ACHN (cell line): ENCODE measurements around the gene CAMK2A.

ENCODE experiments used
- DNase-seq: peaks from one replicate; pipeline ENCODE4 v3.0.0-alpha.2; 2015
- in situ Hi-C: cut with HindIII; loops from 2 replicates; pipeline ENCODE4 v1.10.0; 2017; ENCODE audit warnings: low sequenced_read_pairs, low pct_ligation_motif_present, low pct_unique_long_range_greater_than_20kb

CAMK2A gene

DNA sequence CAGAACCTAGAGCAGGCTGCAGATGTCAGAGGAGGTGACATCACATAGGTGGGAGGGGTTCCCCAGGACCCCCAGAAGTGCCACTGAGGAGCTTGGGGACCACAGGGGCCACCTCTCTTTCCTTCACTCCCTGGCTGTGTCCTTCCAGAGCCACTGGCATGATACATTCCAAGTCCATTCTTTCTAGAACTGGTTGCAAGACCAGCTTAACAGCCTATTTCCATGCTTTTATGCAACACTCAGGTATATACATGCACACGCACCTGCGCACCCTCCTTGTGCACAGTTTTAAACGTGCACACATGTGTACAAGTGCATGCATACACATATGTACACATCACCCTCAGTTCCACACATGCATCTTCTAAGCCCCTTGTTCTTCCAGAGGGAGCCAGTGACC, 60.0 kb downstream of the CAMK2A start:
- no peak for DNase-seq
- in situ Hi-C loops, result no loop called here

DNA sequence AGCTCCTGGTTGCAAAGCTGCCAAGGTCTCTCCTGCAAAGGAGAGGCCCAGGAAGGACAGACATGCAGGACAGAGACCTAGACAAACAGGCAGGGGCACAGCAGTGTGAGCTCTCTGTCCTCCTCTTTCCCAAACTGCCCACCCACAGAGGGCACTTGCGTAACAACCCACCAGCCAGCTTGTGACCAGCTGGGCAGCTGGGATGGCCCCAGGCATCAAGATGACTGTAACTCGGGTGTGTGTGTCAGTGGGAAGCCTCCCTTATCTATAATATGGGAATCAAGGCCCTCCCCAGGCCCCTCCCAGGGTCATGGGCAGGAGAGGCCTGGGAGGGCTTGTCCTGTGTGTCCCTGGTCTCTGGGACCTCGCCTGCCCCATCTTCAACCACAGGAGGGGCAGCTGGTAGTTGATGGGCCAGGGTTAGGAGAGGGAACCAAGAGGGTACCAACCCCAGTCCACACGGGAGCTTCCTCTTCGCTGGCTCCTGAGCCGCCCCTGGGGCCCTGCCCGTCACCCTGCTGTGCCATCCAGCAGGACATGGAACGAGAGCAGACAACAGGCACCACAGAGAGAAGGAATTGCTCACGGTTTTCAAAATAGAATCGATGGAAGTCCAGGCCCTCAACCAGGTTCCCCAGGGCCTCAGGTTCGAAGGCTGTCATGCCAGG, 61.8 kb downstream of the CAMK2A start:
- in situ Hi-C loops, result no loop called here
- no peak for DNase-seq

DNA sequence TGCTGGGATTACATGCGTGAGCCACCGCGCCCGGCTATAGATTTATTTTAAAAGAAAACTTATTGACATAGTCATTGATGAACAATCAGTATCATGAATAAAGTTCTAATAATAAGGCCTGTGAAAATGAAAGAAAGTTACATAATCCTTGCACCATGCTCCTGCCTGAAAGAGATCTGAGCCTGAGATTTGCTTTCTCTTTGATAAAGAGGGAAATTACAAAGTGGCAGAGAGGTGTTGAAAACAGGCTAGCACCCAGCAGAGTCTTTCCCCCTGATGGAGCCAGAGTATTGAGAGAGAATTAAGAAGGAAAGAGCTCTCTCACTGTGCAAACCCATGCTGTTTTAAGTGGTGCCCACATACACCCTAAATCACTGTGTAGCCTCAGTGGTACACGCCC, 62.5 kb downstream of the CAMK2A start:
- in situ Hi-C loops, result no loop called here

DNA sequence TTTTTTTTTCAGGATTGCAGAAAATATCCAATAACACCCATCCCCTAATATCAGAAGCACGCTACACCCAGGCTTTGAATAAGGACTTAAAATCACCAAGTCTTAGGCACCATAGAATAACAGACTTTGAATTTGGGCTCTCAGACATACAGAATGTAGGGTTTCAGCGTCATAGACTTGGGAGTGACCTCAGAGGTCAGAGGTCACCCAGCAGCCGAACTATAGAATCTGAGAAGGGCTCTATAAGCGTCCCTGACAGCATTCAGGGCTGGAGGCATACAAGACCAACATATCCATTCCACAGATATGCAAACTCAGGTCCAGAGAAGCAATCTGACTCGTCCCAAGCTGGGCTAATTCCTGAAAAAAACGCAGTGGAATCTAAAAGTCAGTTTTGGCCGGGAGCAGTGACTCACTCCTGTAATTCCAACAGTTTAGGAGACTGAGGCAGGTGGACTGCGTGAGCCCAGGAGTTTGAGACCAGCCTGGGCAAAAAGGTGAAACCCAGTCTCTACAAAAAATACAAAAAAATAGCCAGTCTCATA, 65.0 kb downstream of the CAMK2A start:
- in situ Hi-C loops, result no loop called here
- no peak for DNase-seq

More for the DNA sequence above, 62.5 kb downstream of the CAMK2A start:
- no peak for DNase-seq

DNA sequence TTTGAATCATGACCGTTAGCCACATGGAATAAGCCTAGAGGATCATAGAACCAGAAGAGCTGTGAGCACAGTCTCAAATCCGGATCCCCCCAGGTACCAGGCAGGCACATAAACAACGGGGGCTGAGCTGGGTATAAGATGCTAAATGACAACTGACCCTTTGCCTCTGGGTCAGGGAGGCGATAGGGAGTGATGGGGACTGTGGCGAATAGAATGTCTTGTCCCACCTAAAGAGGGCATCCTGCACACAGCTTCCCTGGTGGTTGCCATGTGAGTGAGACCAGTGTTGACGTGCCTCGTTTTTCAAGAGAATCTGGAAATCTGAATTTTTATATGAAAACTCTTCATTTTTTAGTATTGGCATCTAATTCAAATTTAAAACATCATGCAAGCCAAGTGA, 66.1 kb downstream of the CAMK2A start:
- in situ Hi-C loops, result no loop called here
- no peak for DNase-seq

DNA sequence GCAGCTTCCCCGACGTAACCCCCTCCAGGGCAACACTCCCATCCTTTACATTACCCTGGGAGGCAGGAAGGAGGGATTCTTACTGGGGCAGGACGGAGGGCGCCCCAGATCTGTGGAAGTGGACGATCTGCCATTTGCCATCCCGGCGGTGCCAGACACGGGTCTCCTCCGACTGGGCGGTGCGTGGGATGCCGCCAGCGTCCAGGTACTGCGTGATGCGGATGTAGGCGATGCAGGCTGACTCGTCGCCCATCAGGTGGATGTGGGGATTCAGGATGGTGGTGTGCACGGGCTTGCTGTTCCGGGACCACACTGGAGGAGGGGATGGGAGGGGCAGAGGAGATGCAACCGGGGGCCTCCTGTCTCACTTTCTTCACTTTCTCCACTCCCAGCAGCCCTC, 66.7 kb downstream of the CAMK2A start:
- in situ Hi-C loops, result no loop called here
- DNase-seq, result no peak

DNA sequence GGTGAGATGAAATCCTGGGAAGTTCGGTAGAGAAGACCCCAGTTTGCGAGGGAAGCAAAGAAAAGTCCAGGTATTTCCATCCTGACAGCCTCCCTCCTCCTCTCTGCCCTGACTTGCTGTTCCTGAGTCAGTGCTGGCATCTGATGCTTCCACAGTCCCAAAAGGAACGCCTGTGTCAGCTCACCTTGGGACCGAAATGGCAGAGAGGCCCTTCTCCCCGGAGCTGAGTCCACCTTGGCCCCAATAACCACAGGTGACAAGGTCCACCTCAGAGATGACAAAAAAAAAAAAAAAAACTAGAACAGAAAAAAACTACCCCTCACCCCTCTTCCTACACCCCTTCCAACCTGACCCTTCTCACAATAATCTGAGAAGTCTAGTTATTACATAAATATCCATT, 68.1 kb downstream of the CAMK2A start:
- in situ Hi-C loops, result no loop called here
- no peak for DNase-seq

DNA sequence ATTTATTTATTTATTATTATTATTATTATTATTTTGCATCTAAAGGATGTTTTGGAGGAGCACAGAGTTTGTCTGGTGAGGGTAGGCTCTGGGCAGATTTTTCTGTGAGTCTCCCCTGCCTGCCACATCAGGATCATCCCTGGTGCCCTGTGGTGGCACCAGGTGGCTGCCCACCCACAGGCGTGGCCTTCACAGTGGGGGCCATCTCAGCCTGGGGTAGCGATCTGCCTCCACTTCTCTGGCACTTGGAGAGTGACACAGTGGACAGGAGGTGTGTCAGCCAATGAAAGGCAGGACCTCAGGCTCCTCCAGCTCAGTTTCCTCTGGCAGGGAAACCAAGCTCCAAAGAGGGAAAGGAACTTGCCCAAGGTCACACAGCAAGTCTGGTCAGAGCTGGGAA, 69.7 kb downstream of the CAMK2A start:
- in situ Hi-C loops, result no loop called here
- DNase-seq, result no peak

DNA sequence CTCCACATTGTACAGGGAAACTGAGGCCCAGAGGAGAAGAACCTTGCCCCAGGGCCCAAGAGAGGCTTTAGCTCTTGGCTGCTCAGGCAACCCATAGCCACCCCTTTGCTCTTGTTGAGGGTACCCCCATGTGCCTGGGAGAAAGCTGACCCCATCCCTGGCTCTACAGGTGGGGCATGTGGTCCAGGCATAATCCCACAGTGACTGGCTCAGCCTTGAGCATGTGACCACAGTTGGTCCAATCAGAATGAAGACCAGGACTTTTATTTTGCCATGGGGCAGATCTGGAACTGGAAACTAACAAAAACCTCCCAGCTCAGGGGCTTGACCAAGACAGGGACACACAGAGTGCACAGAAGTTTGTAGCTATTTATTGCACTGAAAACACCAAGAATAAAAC, 70.4 kb downstream of the CAMK2A start:
- in situ Hi-C loops, result no loop called here
- no peak for DNase-seq

DNA sequence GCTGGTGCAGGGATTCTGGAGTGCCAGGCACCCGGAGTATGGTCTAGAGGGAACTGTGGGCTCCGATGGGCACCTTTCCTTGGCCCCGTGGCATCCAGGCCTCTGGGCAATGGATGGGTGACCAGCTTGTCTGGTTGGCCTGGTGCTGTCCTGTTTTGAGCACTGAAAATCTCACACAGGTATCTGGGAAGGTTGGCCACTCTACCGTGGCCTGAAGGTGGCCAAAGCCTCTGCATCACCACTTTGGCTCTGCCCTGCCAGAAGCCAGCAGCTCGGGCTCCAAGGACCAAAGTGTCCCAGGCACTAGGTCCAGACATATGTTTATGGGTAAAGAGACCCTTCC, 70.9 kb downstream of the CAMK2A start:
- in situ Hi-C loops, result no loop called here
- no peak for DNase-seq

DNA sequence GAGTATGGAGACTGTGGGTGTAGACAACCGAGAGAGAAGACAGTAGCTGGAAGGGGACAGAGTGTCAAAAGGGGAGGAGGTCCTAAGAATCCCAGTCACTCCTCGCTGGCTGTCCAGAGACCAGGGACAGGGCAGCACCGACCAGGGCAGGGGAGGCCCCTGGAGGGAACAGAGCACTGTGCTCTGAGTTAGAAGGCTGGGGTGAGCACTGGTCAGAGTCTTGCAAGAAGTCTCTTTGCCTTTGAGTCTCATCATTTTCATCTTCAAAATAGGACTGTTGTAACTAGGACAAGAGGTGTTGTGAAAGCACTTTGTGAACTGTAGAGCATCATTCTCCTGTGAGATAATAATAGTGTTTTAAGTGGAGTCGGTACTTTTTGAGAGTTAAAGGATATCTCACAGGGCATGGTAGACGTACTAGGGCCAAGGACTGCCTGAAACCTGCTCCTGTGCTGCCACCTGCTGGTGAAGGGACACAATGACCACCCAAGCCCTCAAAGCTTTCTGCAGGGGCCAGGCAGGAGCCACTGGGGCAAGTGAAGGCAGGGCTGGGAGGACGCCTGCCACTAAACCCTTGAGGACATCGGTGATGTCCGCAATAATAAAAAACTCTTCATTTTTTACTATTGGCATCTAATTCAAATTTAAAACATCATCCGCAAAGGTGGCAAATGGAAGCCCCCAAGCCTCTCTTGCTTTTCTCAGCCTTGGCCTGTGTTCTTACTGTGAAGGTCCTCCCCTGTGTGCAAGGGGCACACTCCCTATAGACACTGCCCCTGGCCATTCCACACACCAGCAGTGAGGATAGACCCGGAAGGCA, 71.5 kb downstream of the CAMK2A start:
- DNase-seq, result peak; percentile 70
- in situ Hi-C loops, result no loop called here

DNA sequence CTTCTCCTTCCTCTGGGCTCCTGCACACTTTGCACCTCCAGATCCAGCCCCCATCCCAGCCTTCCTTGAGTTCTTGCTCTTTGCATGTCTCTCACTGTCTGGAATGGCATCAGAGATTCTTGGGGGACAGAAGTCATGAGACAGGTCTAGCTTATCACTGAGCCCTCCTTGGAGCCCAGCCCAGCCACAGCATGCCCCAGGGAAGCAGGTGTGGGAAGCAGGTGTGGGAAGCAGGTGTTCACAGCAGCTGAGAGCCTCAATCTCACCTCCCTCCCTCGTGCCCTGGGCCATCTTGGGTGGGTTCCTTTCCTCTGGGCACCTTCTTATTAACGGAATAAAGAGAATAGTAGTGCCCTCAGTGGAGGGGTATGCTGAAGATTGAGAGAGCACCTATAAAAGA, 72.5 kb downstream of the CAMK2A start:
- DNase-seq, result no peak
- in situ Hi-C loops, result no loop called here

DNA sequence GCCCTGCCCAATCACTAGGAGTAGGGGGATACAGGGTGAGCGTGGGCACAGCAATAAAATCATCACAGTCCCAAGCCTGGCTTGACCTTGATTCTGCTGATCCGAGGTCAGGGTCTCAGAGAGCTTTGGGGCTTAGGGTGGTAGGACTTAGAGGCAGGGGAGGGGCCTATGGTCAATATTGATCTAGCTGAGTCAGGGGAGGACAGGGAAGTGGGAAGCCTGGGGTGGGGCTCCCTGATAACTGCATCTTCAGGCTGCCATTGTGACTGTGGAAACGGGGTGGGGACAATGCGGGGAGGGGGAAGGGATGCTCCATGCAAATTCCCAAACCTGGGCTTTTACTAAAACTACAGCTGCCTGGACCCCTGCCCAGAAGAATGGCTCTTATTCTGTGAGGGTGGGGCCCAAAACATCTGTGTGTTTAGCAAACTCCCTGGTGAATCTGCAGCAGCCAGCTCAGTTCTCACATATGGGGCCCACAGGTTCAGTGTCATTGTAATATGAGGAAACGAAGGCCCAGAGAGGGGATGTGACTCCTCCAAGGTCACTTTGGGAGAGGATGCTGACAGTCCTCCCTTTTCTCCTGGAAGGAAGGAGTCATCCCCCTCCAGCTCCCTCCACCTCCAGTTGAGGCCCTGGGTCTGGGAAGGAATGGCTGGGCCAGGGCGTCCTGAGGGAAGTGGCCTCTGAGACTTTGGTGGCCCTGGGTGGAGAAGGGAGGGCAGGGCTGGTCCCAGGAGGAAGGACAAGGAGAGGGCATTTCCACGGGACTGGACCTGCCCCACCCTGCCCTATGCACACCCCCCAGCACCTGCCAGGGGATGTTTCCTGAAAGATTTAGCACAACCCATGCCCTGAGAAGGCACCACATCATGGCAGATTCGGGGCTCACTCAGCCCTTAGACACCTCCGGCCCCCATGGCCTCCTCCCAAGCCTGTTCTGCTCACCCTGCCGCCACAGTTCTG, 73.3 kb downstream of the CAMK2A start:
- no peak for DNase-seq
- in situ Hi-C loops, result no loop called here

DNA sequence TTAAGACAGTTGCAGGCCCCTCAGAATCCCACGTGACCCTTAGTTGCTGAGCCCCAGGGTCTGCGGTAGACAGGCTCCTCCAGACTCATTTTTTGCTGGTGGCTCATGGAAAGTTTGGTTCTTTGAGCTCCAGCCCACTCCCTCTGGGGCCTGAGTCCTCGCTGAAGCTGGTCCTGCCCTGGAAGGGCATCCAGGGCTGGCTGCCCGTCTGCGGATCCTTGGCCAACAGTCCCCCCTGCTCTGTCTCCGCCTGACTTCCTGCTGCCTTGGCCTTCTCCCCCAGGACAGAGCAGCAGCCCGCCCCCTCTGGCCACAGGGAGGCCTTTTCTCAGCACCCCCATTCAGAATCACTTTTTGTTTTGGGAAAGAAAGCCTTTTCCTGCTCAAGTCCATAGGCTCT, 75.3 kb downstream of the CAMK2A start:
- no peak for DNase-seq
- in situ Hi-C loops, result no loop called here

DNA sequence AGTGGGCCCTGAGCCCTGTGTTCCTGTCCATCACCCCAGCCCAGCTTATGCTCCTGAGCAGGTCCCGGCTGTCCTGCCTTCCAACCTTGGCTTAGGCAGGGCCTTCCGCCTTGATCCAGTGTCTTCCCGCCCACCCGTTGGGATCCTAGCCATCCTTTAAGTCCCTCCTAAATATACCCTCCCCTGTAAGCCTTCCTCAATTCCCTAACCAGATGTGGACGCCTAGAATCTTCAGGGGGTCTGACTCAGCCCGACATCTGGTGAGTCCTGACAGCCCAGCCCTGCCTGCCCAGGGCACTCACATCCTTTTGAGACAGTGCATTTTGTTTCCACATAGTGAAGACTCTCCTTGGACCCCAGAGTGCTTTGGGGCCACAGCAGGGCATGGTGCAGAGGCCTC, 76.0 kb downstream of the CAMK2A start:
- DNase-seq, result no peak
- in situ Hi-C loops, result no loop called here

DNA sequence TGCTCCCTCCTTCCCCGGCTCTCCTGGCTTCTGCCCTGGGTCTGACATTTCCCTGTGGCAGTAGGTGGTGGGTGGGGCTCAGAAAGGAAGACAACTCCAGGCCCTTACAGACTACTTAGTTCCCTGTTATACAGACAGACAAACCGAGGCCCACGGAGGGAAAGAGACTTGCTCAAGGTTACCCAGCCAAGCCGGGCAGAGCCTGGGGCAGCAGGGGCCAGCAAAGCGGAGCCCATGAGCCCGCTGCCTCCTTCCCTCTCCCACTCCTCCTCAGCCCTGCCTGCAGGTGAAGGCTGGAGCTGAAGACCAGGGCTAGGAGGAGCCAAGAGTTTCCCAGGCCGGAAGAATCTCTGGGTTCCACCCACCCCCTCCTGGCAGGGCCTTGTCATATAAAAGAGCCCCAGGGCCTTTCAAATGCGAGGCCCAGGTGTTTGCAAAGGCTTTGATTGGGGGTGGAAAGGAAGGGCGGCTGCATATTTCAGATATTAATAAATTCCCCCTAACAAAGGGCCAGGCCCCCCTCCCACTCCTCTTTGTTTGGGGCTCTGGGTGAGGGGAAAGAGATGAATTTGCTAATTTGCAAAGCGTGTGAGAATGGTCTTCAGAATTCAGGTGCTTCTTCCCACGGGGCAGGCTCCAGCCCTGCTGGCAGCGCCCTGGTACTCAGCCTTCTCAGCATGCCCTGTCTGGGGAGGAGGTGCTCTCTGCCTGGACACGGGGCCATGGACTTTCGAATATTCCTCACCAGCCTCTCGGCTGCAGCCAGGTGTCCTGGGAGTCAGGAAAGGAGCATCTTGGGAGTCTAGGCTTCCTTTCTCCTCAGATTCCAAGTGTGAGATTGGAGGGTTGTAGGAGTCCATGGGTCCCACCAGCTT, 78.2 kb downstream of the CAMK2A start:
- DNase-seq, result no peak
- in situ Hi-C loops, result no loop called here

DNA sequence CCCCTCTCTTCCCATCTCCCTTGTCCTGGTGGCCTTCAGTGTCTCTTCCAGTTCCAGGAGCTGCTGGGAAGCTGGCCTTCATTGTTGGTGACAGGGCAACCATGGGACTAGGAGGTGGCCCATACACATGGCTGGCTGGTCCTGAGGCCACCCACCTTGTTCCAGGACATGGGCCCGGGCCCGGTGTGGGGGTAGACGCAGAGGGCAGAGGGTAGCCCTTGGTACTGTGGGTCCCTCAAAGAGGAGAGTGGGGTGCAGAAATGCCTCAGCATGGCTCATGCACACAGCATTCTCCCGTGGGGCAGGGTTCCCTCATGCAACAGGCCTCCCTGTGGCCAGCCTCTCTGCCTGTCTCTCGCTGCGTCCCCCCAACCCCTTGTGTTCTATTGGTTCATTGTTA, 78.9 kb downstream of the CAMK2A start:
- in situ Hi-C loops, result no loop called here
- no peak for DNase-seq

DNA sequence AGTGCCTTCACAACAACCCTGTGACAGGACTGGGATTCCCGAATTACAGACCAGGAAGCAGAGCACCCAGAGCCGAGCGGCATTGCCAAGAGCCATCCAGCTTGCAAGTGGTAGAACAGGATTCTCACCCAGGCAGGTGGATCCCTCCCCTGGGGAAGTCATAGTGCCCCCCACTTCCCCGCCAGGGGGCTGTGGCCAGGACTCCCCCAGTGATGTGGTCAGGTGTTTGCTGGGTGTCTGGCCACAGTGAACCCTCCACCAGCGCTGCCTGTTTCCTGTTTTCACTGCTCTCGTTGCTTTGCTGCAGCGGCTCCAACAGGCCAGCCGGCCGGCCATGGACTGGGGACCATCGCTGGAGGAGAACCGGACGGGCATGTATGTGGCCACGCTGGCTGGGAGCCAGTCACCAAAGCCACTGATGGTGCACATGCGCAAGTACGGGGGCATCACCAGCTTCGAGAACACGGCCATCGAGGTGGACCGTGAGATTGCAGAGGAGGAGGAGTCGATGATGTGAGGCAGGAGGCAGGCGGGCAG, 80.4 kb downstream of the CAMK2A start:
- in situ Hi-C loops, result no loop called here
- DNase-seq, result peak; percentile 44
